ENCODE results near the gene E2F3. TPM values are rescaled to one million over a fixed set of nuclear protein-coding genes. Genes with fewer than 3 reads are reported as not detected.

E2F3 gene
- total RNA-seq, 1 experiment from 2014 or later: 18.3 TPM

DNA sequence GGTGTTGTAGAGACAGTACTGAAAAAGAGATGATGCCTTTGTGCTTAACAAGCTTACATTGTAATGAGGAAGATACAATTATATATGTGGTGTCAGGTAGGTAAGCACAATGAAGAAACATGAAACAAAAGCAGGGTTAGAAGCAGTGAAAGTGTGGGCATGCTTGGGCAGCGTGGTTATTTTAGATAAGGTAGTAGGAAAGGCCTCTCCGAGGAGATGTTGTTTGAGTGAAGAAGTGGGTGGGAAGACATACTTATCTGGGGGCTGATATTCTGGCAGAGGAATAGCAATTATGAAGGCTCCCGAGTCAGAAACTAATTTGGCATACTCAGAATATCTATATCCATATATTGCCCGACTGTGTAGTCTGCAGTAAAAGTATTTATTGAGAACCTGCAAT, 137.2 kb downstream of the E2F3 start:
- in situ Hi-C loops (cut with HindIII; ENCODE audit: low pct_unique_long_range_greater_than_20kb, low sequenced_read_pairs): no loop called here
- DNase-seq (ENCODE audit: low read depth, low spot score): no peak

- in situ Hi-C loops (cut with HindIII; ENCODE audit: low pct_unique_long_range_greater_than_20kb, low sequenced_read_pairs): no loop called here
- DNase-seq (ENCODE audit: low read depth, low spot score): no peak
These were observed 137.7 kb downstream of the E2F3 start for GRCh38 chr6:20539387-20539786.

DNA sequence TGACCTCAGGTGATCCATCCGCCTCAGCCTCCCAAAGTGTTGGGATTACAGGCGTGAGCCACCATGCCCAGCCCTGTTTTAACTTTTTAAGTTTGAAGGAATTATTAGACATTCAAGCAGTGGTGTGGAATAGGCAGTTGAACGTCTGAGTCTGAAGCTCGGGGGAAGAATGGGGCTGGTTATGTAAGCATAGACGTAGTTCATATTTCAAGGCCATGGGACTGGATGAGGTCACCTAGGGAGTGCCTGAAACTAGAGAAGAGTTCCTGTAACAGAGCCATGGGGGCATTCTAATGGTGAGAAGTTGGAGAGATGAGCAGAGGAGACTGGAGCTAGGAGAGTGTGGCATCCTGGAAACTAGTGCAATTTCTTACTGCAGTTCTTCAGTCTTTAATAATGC, 139.0 kb downstream of the E2F3 start:
- in situ Hi-C loops (cut with HindIII; ENCODE audit: low pct_unique_long_range_greater_than_20kb, low sequenced_read_pairs): no loop called here

GRCh38 chr6:20541382-20541781, 139.7 kb downstream of the E2F3 start:
- in situ Hi-C loops (cut with HindIII; ENCODE audit: low pct_unique_long_range_greater_than_20kb, low sequenced_read_pairs): no loop called here
- no peak for DNase-seq (ENCODE audit: low read depth, low spot score)

More for the DNA sequence above, 139.0 kb downstream of the E2F3 start:
- peak; percentile 22 for DNase-seq (ENCODE audit: low read depth, low spot score)

- in situ Hi-C loops (cut with HindIII; ENCODE audit: low pct_unique_long_range_greater_than_20kb, low sequenced_read_pairs): no loop called here
- peak; percentile 98 for DNase-seq (ENCODE audit: low read depth, low spot score)
These were observed 141.4 kb downstream of the E2F3 start for GRCh38 chr6:20542927-20543602.

Small RNA genes lying within 50 kb of the gene (small RNA-seq; reads per million reads assigned to genes)
- gene RF00019 (0 reads per million in 2 experiments), gene RNU6-141P (0 reads per million in 2 experiments)

Other genes starting within 250 kb of the E2F3 start
- 27.8 and 30.2 TPM in 2 replicates for gene MBOAT1, start 189.4 kb upstream of the E2F3 start, total RNA-seq (2014; rRNA removed; shearing (Covaris generic))
- 32.2 and 32.7 TPM in 2 replicates for gene CDKAL1, start 132.6 kb downstream of the E2F3 start, total RNA-seq (2014; rRNA removed; shearing (Covaris generic))

All from SK-MEL-5 (cell line).